Measurements from ENCODE around the gene SPON2. TPM values are rescaled to one million over a fixed set of nuclear protein-coding genes. Genes with fewer than 3 reads are reported as not detected.

The SPON2 gene
- total RNA-seq, result 1 to 10 TPM; 7.0 to 8.2 TPM

GRCh38 chr4:1172228-1172851 is at the start of gene SPON2:
SPON2 (minus strand) TSS chr4:1172583.
- DNase-seq (no peak), ATAC-seq (replicated peaks in 1 of 2) (no peak)
- Mint-ChIP-seq H3K27ac (no peak within 1 kb of the TSS), H3K27me3 (ENCODE audit: low read depth) (peaks cover 16% of the 10 kb centered on the region), H3K4me3 (peak within 1 kb of the TSS; percentile 78 to 84), H3K9me3 (no peaks in the 10 kb centered on the region), H3K36me3 (ENCODE audit: insufficient read depth in 2 of 2) (no peaks in the 10 kb centered on the region), H3K4me1 (ENCODE audit: low read depth) (peaks cover 5% of the 10 kb centered on the region)

GRCh38 chr4:1221155-1221870 is 48.9 kb upstream of the SPON2 start:
- no peaks in the 10 kb centered on the region for H3K9me3 Mint-ChIP-seq
- H3K4me3 Mint-ChIP-seq, result no peak overlapping the region
- H3K27ac Mint-ChIP-seq, result no peak overlapping the region
- H3K36me3 Mint-ChIP-seq (ENCODE audit: insufficient read depth in 2 of 2), result peaks cover 15 to 30% of the 10 kb centered on the region in 2 donors
- H3K27me3 Mint-ChIP-seq (ENCODE audit: low read depth), result no peaks in the 10 kb centered on the region
- H3K4me1 Mint-ChIP-seq (ENCODE audit: low read depth), result peaks cover 33% of the 10 kb centered on the region
- no peak for DNase-seq
- no peak for ATAC-seq (replicated peaks in 1 of 2)

- H3K4me1 Mint-ChIP-seq (ENCODE audit: low read depth), result peaks cover 34% of the 10 kb centered on the region
- H3K36me3 Mint-ChIP-seq (ENCODE audit: insufficient read depth in 2 of 2), result peaks cover 15 to 30% of the 10 kb centered on the region in 2 donors
Measured at GRCh38 chr4:1220566-1220965, 48.2 kb upstream of the SPON2 start.

GRCh38 chr4:1219566-1219950 is 47.2 kb upstream of the SPON2 start:
- H3K36me3 Mint-ChIP-seq (ENCODE audit: insufficient read depth in 2 of 2), result peaks cover 11 to 26% of the 10 kb centered on the region in 2 donors
- no peak overlapping the region for H3K4me3 Mint-ChIP-seq
- H3K4me1 Mint-ChIP-seq (ENCODE audit: low read depth), result peaks cover 34% of the 10 kb centered on the region

More at GRCh38 chr4:1220566-1220965, 48.2 kb upstream of the SPON2 start:
- no peaks in the 10 kb centered on the region for H3K9me3 Mint-ChIP-seq
- ATAC-seq (replicated peaks in 1 of 2) (no peak), DNase-seq (no peak)
- H3K27me3 Mint-ChIP-seq (ENCODE audit: low read depth), result no peaks in the 10 kb centered on the region
- no peak overlapping the region for H3K4me3 Mint-ChIP-seq
- H3K27ac Mint-ChIP-seq, result no peak overlapping the region

GRCh38 chr4:1218634-1219565 is 46.5 kb upstream of the SPON2 start:
- Mint-ChIP-seq H3K9me3 (no peaks in the 10 kb centered on the region), H3K27ac (peak overlapping the region; percentile 90), H3K4me3 (peak overlapping the region in 1 of 2 donors; percentile 22), H3K36me3 (ENCODE audit: insufficient read depth in 2 of 2) (peaks cover 6 to 22% of the 10 kb centered on the region in 2 donors), H3K4me1 (ENCODE audit: low read depth) (peaks cover 34% of the 10 kb centered on the region), H3K27me3 (ENCODE audit: low read depth) (no peaks in the 10 kb centered on the region)
- DNase-seq (no peak), ATAC-seq (replicated peaks in 1 of 2) (no peak)

More at GRCh38 chr4:1219566-1219950, 47.2 kb upstream of the SPON2 start:
- peak overlapping the region; percentile 90 for H3K27ac Mint-ChIP-seq
- H3K27me3 Mint-ChIP-seq (ENCODE audit: low read depth), result no peaks in the 10 kb centered on the region
- ATAC-seq (replicated peaks in 1 of 2), result no peak
- DNase-seq, result no peak
- H3K9me3 Mint-ChIP-seq, result no peaks in the 10 kb centered on the region

GRCh38 chr4:1217366-1217765 is 45.0 kb upstream of the SPON2 start:
- Mint-ChIP-seq H3K4me1 (ENCODE audit: low read depth) (peaks cover 34% of the 10 kb centered on the region), H3K27ac (peak overlapping the region; percentile 80), H3K36me3 (ENCODE audit: insufficient read depth in 2 of 2) (peaks cover 6 to 22% of the 10 kb centered on the region in 2 donors), H3K27me3 (ENCODE audit: low read depth) (no peaks in the 10 kb centered on the region), H3K9me3 (no peaks in the 10 kb centered on the region), H3K4me3 (peak overlapping the region; percentile 68 to 72)
- ATAC-seq (replicated peaks in 1 of 2) (no peak), DNase-seq (no peak)

GRCh38 chr4:1216869-1217294 is 44.5 kb upstream of the SPON2 start:
- Mint-ChIP-seq H3K9me3 (no peaks in the 10 kb centered on the region), H3K4me1 (ENCODE audit: low read depth) (peaks cover 34% of the 10 kb centered on the region), H3K27ac (peak overlapping the region; percentile 87), H3K4me3 (peak overlapping the region; percentile 68 to 72), H3K27me3 (ENCODE audit: low read depth) (no peaks in the 10 kb centered on the region), H3K36me3 (ENCODE audit: insufficient read depth in 2 of 2) (peaks cover 6 to 22% of the 10 kb centered on the region in 2 donors)
- DNase-seq (peak; percentile 64 to 71), ATAC-seq (replicated peaks in 1 of 2) (peak; percentile 80 to 88)

- DNase-seq (no peak), ATAC-seq (replicated peaks in 1 of 2) (no peak)
- Mint-ChIP-seq H3K4me1 (ENCODE audit: low read depth) (peaks cover 34% of the 10 kb centered on the region), H3K36me3 (ENCODE audit: insufficient read depth in 2 of 2) (peaks cover 6 to 18% of the 10 kb centered on the region in 2 donors), H3K27ac (peak overlapping the region; percentile 42), H3K9me3 (no peaks in the 10 kb centered on the region), H3K4me3 (peak overlapping the region; percentile 68 to 72), H3K27me3 (ENCODE audit: low read depth) (no peaks in the 10 kb centered on the region)
Measured at GRCh38 chr4:1216076-1216614, 43.8 kb upstream of the SPON2 start.

GRCh38 chr4:1215141-1216075 is 43.0 kb upstream of the SPON2 start:
- DNase-seq, result no peak
- peaks cover 6 to 18% of the 10 kb centered on the region in 2 donors for H3K36me3 Mint-ChIP-seq (ENCODE audit: insufficient read depth in 2 of 2)
- ATAC-seq (replicated peaks in 1 of 2), result no peak

GRCh38 chr4:1214101-1215095 is 42.0 kb upstream of the SPON2 start:
- H3K36me3 Mint-ChIP-seq (ENCODE audit: insufficient read depth in 2 of 2), result peaks cover 6 to 18% of the 10 kb centered on the region in 2 donors
- H3K27ac Mint-ChIP-seq, result no peak overlapping the region
- no peak overlapping the region for H3K4me3 Mint-ChIP-seq
- no peaks in the 10 kb centered on the region for H3K27me3 Mint-ChIP-seq (ENCODE audit: low read depth)
- DNase-seq (no peak), ATAC-seq (replicated peaks in 1 of 2) (no peak)
- H3K4me1 Mint-ChIP-seq (ENCODE audit: low read depth), result peaks cover 31% of the 10 kb centered on the region
- no peaks in the 10 kb centered on the region for H3K9me3 Mint-ChIP-seq

More at GRCh38 chr4:1215141-1216075, 43.0 kb upstream of the SPON2 start:
- Mint-ChIP-seq H3K4me3 (no peak overlapping the region), H3K27ac (peak overlapping the region; percentile 42), H3K4me1 (ENCODE audit: low read depth) (peaks cover 34% of the 10 kb centered on the region), H3K27me3 (ENCODE audit: low read depth) (no peaks in the 10 kb centered on the region), H3K9me3 (no peaks in the 10 kb centered on the region)
